ENCODE results near the gene EXOC2. TPM values are rescaled to one million over a fixed set of nuclear protein-coding genes. Genes with fewer than 3 reads are reported as not detected.

The EXOC2 gene
- total and polyA plus RNA-seq, 10 of the 15 experiments (the other 5 are each of a cell fraction or from before 2014, with no cell fraction given) = 8.7 to 32.8 (median 20.7) TPM

GRCh38 chr6:506508-506907, 186.4 kb downstream of the EXOC2 start (continued):
- TF ChIP-seq ZNF592 (IDR thresholded peaks at IDR 0.05) (no peak), SIX5 (IDR thresholded peaks at IDR 0.05; ENCODE audit: low read depth, low read length, severe bottlenecking) (no peak), SPI1 (IDR thresholded peaks at IDR 0.05; ENCODE audit: borderline replicate concordance, insufficient read depth, low read depth, low read length) (no peak), IRF5 (IDR thresholded peaks at IDR 0.05; ENCODE audit: borderline replicate concordance) (no peak), JUND (IDR thresholded peaks at IDR 0.05; ENCODE audit: low read depth, low read length) (no peak), CEBPB (IDR thresholded peaks at IDR 0.05; ENCODE audit: borderline replicate concordance in 1 of 2, low read depth in 2 of 2, low read length in 2 of 2) (no peak), BMI1 (IDR thresholded peaks at IDR 0.05; ENCODE audit: borderline replicate concordance) (no peak), HDGF (IDR thresholded peaks at IDR 0.05) (no peak)
